GM21526 (cell line): Measurements from ENCODE around the gene FRMD4A.
"Not testable (repeated sequence)": the region's sequence is repeated elsewhere in the genome, so short reads cannot be mapped to it uniquely, and the experiment has no call there.

Source experiments
- ATAC-seq: cut with Tn5 transposase; IDR thresholded peaks from one replicate; pipeline ENCODE4 v1.9.1; 2021; ENCODE audit warnings: moderate library complexity; ENCODE audit not compliant: unreplicated experiment, low FRiP score

The FRMD4A gene

DNA sequence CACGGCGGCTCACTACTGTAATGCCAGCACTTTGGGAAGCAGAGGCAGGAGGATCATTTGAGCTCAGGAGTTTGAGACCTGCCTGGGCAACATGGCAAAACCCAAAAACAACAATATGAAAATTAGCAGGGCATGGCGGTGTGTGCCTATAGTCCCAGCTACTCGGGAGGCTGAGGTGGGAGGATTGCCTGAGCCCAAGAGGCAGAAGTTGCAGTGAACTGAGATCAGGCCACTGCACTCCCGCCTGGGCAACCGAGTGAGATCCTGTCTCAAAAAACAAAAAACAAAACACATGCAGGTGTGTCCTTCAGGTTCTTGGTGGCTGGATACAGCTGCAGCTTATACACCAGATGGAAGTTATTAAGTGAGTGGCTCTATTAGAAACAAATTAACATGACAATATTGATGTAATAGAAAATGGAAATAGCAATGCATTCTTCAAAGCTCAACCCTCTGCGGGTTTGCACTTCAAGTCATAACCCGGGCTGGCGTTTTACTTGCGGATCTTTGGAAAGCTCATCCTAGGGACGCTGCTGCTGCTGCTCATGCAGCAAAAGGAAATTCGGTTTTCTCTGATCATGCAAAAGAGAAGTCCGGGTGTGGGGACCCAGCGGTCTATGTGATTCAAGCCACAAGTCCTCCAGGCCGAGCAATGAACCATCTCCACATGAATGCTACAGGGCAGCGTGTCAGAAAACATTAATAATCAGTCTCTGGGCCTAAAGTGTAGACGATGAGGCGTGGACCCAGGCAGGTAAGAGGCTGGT lies 462.0 kb downstream of the FRMD4A start:
- no peak for ATAC-seq

DNA sequence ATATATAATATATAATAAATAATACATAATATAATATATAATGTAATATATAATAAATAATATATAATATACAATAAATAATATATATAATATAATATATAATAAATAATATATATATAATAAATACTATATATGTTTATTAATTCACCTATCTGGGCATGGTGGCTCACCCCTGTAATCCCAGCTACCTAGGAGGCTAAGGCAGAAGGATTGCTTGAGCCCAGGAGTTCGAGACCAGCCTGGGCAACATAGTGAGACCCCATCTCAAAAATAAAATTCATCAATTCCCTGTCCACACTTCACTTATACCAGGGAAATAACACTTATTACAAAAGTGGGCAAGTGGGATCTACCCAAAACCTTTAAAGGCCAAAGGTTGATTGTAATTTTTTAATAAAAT lies 462.9 kb downstream of the FRMD4A start:
- ATAC-seq: no peak

DNA sequence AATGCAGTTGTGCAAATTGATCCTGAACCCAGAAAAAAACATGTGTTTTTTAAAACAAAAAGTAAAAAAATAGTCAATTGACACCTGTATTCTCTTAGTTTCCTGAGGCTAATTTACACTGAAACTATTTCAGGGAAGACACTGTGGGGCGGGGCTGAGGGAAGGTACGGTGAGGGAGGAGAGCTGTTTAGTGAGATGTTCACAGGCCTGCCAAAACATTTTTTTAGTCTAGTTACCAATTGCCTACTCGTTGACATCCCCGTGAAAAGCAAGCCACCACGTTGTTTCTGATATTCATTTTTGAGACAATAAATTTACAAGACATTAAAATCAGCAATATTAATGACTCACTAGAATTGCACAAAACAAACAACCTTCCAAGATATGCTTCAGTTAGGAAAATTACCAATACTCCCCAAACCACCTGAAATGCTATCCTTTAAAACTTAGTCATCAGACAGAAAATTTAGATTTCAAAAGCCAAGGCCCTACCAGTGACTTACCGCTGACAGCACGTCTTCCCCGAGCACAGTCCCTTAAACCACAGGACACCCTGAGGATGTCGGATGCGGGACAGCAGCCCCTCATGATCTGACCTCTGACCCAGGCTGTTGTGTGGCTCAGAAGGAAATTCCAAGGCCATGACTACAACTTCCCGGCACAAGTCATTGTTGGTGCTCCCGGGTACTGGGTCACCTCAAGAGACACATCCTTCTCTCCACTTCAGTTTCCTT lies 464.8 kb downstream of the FRMD4A start:
- no peak for ATAC-seq

DNA sequence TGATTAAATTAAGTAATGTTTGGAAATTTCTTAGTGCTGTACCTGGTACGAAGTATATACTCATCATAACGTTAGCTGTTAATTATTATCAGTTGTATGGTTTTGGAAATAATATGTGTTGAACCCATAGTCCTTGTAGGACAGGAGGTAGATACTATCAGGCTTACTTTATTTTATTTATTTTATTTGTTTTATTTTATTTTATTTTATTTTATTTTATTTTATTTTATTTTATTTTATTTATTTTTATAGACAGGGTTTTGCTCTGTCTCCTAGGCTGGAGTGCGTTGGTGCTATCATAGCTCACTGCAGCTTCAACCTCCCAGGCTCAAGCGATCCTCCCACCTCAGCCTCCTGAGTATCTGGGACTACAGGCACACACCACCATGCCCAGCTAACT lies 465.5 kb downstream of the FRMD4A start:
- not testable (repeated sequence) for ATAC-seq

DNA sequence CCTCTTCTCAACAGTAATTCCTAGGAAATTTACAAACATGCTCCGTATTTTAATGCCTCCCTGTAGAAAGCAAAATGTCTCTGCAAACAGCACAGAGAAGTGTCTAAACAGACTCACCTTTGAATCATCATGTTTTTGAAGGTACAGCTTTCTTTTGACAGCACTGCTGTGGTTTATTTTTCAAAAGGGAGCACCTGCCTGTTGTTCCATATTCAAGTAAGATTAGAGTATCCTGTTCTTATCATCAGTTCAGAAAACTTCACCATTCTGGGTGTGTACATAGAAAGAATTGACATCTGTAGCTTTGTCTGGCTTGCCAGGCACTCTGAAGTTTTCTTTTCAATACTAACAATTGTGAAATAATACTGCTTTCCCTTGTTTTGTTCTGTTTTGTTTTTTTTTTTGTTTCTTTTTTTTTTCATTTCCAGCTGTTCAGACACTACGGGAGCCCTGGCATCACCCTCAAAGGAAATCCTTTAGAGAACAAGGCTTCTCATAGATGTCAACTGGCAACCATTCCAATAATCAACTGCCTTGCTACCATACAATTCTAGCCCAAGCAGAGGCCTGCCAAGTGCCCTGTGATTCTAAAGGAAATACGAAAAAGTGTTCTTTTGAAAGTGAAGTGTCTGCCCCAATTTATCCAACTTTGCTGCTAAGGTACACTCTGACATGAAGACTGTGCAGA lies 468.0 kb downstream of the FRMD4A start:
- ATAC-seq: no peak

DNA sequence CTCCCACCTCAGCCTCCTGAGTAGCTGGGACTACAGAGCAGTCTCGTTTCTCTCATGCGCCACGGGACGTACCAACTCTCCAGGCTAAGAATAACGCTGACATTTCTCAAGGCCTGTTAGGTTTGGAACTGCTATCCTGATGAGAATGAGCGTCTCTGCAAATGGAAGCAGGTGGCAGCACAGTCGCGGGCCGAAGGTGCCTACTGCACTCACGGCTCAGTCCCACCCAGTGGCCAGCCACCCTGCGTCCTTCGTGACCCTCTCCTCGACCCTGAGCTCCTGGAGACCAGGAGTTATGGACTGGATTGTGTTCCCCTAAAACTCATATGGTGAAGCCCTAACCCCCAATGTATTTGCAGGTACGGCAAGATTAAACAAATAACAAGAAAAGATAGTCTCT lies 469.8 kb downstream of the FRMD4A start:
- no peak for ATAC-seq

DNA sequence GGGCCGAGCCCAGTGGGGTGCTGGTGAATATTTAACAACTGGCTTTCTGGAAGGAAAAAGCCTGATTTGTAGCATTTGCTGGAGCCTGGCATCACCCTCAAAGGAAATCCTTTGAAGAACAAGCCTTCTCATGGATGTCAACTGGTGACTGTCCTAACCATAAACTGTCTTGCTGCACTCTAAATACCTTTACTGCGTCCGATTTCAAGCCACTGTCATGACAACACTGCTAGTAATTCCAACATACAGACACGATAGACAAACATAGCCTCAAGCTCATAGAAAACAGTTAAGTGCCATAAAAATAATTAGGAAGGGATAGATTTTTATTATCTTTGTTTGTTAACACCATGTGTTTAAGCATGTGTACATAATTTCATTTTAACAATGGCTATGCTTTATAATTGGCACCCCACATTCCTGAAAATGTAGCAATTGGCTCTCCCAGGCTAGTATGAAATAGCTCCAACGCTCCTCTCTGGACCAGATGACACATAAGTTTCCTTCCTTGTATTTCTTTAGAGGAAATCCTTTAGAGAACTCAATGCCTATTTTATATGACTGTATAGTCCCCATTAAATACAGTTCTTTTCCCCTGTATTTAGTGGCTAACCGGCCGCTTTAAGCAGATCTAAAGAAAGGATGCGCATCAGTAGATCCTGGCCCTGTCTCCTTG lies 470.6 kb downstream of the FRMD4A start:
- ATAC-seq: no peak

DNA sequence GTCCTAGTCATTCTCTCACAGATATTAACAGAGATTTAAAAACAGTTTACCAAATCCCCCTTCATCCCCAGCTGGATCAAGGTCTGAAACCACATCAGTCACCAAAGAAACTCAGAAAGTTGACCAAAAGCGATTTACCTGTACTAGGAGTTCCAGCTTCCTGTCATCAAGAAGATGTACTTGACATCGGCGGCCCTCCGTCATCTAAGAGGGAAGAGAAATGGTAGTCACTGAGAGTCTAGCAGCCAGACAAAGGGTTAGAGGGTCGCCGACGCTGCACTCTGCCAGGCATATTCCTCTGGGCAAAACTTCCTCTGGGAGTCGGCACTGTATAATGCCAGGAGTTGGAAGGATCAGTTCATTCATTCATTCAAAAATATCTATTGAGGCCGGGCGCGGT lies 472.0 kb downstream of the FRMD4A start:
- no peak for ATAC-seq

DNA sequence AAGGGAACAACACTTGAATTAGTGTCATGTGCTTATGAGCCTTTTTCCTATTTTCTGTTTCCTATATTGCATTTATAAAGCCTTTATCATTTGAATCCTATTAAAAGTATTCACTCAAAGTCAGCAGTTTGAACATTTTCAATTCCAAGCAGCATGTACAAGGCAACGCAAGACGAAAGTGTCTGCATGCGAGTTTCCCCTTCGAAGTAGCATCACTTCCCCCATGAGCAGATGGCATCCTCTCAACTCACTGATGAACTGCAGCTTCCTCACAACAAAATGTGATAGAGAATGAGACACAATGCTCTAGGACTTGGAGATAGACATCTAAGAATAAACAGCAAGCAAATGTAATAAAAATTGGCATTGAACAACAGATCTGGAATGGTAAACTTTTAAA lies 473.3 kb downstream of the FRMD4A start:
- no peak for ATAC-seq

DNA sequence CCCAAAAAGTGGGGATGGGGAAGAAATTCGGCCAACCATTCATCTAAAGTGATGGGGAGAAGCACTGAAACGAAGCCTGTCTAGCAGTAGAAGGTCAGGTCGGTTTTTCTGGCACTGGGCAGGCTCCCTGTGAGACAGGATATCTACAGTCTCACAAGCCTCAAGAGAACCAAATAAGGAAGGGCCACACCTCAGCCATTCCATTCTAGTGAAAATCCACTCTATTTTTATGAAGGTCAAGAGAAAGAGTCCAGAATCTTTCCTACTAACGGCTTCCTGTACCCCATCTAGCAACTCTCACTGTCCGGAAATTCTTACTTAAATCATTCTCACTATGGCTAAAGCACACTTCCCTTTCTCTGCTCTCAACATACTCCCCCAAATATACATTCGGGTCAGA lies 476.9 kb downstream of the FRMD4A start:
- no peak for ATAC-seq

DNA sequence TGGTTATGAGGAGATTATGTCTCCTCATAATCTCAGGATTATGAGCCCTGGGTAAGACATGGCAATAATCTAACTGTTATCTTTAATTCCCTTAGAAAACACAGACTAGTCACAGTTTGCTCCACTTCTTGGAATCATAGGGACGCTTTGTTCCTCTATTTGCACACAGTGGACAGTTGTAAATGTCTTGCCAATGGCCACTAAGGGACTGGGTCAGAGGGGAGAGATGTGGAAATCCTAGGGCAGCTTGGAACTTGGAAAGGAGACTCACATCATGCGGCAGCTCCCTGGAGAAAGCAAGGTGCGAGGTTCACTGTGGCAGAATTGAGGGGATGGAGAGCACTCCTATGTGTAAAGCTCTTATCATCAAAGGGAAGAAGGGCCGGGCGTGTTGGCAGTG lies 477.9 kb downstream of the FRMD4A start:
- ATAC-seq: no peak

DNA sequence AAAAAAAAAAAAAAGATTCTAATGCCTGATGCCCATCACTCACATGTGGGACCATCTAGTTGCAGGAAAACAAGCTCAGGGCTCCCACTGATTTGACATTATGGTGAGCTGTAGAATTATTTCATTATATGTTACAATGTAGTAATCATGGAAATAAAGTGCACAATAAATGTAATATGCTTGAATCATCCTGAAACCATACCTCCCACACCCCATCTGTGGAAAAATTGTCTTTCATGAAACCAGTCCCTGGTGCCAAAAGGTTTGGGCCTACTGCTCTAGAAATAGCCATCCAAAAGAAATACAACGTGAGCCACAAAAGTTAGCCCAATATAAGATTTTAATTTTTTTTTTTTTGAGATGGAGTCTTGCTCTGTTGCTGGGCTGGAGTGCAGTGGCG lies 478.8 kb downstream of the FRMD4A start:
- ATAC-seq: no peak

DNA sequence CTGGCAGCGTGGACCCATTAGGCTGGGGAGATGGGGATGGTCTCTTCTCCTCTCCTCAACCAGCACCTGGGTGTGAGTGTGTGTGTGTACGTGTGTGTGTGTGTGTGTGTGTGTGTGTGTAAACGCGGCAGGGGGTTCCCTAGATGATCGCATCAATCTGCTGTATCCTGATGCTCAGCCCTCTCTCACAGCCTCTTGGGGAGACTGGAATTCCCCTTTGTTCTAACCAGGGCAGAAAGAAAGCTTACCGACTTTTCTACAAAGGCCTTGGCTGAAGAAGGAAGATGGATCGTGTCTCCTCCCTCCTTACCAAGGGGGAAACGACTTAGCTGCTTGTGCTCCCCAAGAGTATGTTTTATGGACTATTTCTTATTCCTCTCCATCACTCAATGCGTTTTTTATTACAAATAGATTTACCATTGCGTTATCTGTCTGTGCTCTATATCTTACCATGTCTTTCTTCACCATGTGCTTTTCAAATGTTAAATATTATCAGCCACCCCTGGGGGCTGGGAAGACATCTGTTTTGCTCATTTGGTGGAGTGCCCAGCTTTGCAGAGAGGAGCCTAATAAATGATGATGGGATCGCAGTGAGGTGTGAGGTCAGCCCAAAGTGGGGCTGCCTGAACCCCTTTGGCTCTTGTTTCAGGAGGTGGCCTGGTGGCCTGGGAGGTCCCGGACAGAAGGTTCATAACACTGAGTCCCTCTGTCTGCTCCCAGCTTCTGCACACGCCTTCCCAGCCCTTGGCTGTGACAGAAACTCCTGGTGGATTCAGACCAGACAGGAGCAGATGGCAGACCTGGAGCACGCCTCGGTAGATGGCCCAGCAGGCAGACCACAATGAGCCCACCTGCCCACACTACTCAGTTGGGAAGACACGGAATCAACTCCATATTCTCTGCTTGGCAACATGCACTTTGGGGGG lies 481.9 kb downstream of the FRMD4A start:
- ATAC-seq: no peak

DNA sequence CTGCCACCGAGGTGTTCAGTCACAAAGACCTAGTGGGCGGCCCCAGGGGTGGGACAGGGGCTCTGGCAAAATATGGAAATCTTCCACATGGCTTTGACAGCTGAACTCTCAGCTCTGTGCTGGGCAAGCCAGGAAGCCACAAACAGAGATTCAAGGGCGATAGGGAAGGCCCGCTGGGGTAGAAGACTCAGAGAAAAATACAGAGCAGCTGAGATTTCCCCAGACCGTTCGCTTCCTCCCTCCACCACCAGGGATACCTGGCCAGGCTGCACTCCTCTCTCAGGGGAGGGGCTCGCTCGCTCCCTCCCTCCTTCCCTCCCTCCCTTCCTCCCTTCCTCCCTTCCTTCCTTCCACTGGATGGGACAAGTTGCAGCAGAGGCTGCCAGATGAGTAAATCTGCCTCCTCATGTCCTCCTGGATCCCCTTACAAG lies 483.5 kb downstream of the FRMD4A start:
- ATAC-seq: no peak

DNA sequence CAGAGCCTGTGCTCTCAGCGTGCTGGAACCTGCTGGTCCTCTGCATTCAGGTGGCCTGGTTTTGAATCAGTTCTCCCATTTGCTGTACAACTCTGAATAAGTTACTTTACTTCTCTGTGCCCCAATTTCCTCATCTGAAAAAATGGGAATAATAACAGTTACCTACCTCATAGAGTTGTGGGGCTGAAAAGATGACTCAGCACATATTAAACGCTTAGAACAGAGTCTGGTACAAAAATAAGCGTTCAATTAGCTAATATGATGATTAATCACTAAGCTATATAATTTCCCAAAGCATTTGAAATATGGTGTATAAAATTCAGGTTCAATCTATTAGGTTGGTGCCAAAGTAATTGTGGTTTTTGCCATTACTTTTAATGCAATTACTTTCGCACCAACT lies 484.8 kb downstream of the FRMD4A start:
- ATAC-seq: no peak

DNA sequence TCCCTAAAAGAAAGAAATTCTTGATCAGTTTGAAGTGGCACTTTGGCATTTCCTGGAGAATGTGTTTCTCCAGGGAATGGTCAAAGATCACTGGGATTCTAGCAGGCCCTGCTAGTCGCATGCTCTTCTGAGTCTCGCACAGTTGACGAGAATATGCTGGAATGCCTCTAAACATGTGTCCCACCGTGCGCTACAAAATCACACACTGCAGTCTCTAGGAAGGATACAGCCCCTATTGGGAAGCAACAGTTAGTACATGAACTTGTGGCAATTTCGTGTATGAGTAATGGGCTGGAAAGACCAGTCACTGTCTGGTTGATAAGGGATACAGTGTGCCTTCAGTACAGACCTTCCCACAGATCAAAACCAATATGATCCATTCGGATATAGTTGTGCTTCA lies 486.1 kb downstream of the FRMD4A start:
- ATAC-seq: no peak

DNA sequence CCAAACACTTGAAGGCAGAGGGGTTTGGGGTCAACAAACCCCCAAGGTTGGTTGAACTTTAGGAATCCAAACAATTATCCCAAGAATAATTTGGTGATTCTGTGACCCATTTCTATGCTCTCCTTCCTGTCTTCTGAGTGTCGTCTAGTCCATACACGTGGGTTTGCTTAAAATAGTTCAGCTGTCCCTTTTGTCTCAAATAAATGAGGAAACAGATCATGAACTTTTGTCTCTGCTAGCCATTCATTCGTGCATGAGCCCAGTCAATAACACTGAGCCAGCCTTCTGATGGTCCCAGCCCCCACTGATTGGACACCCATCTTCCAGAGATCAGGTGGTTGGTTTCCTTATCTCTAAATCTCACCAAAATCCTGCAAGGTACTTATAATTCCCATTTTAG lies 488.6 kb downstream of the FRMD4A start:
- no peak for ATAC-seq

DNA sequence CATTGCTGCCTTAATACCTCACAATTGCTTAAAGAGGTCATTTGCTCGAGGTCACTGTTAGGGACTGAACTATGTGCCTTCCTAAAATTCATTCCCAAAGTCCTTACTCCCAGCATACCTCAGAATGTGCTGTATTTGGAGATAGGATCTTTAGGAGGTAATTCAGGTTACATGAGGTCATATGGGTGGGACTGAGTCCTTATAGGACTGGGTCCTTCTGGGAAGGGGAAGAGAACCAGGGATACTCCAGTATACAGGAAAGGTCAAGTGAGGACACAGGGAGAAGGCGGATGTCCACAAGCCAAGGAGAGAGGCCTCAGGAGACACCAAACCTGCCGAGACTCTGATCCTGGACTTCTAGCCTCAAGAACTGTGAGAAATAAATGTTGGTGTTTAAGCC lies 490.7 kb downstream of the FRMD4A start:
- ATAC-seq: no peak

DNA sequence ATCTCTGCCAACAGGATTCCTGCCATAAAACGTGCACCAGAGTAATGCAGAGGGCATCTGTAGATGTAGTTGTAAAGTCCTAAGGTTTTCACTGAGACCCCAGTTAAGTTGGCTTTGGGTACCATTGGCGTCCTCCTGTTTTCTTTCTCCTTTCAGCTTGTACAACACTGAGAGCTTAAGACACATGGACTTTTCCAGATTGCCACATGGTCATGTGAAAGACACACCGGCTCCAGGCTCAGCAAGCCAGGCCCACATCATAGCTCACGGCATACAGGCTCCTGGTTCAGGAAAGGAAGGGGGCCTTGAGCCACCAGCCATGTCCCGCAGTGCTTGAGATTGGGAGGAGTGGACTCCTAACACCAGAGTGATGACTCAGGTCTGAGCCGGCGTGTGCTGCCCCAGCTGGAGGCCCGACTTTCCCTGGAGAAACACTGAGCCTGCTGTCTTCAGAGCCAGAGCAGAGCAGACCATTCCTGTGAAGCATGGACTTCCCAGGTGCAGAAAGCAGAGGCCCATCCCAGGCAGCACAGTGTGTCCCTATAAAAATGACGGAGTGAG lies 491.2 kb downstream of the FRMD4A start:
- ATAC-seq: no peak

DNA sequence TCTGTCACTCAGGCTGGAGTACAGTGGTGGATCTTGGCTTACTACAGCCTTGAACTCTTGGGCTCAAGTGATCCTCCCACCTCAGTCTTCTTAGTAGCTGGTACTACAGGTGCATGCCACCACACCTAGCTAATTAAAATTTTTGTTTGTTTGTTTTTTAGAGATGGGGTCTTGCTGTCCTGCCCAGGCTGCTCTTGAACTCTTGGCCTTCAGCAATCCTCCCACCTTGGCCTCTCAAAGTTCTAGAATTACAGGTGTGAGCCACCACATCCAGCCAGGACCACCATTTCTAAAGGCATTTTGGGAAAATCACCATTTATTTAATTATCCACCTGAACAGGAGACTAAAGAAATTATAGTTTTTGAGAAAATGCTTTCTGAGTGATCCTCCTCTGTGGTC lies 491.7 kb downstream of the FRMD4A start:
- no peak for ATAC-seq
